Natural killer cell (primary cell): ENCODE data around the gene ADGRB3. TPM values are rescaled to one million over a fixed set of nuclear protein-coding genes. Genes with fewer than 3 reads are reported as not detected.

ENCODE experiments used
- ATAC-seq, 3 donors: fragments of 150-1000 bp in 2 of 3; fragments of 200-7000 bp in 1 of 3; cut with Tn5 transposase; 1 replicate in 1 of 3; 2 replicates in 2 of 3; pipeline ENCODE4 v1.10.0; 2021; ENCODE audit warnings: mild to moderate bottlenecking in 2 of 3, moderate library complexity in 2 of 3
- DNase-seq, 2 donors: peaks; one replicate each; pipeline versions ENCODE4 v3.0.0 to v3.0.0-alpha.2; 2013 to 2021; ENCODE audit warnings: mixed read lengths in 1 of 2
- H3K27ac ChIP-seq: one replicate; pipeline ENCODE4 v1.5.1; 2013; ENCODE audit warnings: mild to moderate bottlenecking, low read length
- H3K27me3 ChIP-seq: one replicate; pipeline ENCODE4 v1.6.1; 2013; ENCODE audit warnings: low read length; ENCODE audit not compliant: control insufficient read depth, insufficient read depth
- H3K36me3 ChIP-seq: one replicate; pipeline ENCODE4 v1.6.1; 2013; ENCODE audit warnings: low read length; ENCODE audit not compliant: control insufficient read depth, insufficient read depth
- H3K4me1 ChIP-seq: one replicate; pipeline ENCODE4 v1.6.1; 2013; ENCODE audit warnings: low read length; ENCODE audit not compliant: control insufficient read depth, insufficient read depth
- H3K4me3 ChIP-seq: one replicate; pipeline ENCODE4 v1.5.1; 2013; ENCODE audit warnings: low read length
- H3K9me3 ChIP-seq: one replicate; pipeline ENCODE4 v1.6.1; 2013; ENCODE audit warnings: low read length; ENCODE audit not compliant: control insufficient read depth, insufficient read depth
- H3K27ac Mint-ChIP-seq, 2 donors: one replicate each; pipeline ENCODE4 v1.8.0; 2022; ENCODE audit warnings: mild to moderate bottlenecking in 2 of 2, mixed read lengths in 2 of 2, moderate library complexity in 1 of 2
- H3K27me3 Mint-ChIP-seq, 2 donors: one replicate each; pipeline ENCODE4 v1.8.0; 2022; ENCODE audit warnings: low read depth in 2 of 2, mixed read lengths in 2 of 2
- H3K36me3 Mint-ChIP-seq: one replicate; pipeline ENCODE4 v1.8.0; 2022; ENCODE audit warnings: mixed read lengths
- H3K4me1 Mint-ChIP-seq, 2 donors: one replicate each; pipeline ENCODE4 v1.8.0; 2022; ENCODE audit warnings: mixed read lengths in 2 of 2
- H3K4me3 Mint-ChIP-seq: one replicate; pipeline ENCODE4 v1.8.0; 2022; ENCODE audit warnings: mild to moderate bottlenecking, moderate library complexity, mixed read lengths
- H3K9me3 Mint-ChIP-seq, 2 donors: one replicate each; pipeline ENCODE4 v1.8.0; 2022; ENCODE audit warnings: mixed read lengths in 2 of 2
- WGBS: methylation state at CpG from one replicate; pipeline ENCODE4 v1.1.7; 2013; ENCODE audit warnings: missing lambda C conversion rate; ENCODE audit not compliant: insufficient coverage; 5-methylcytosine and 5-hydroxymethylcytosine counted together
- intact Hi-C: fragments of 100-400 bp; cut with micrococcal nuclease; formaldehyde crosslinking; loops from one replicate; pipeline ENCODE4 v1.14.2; 2022
- total RNA-seq, 4 donors: library from RNA; stranded (reverse); fragments of 120-200 nt in 1 of 4; gene quantifications; one replicate each; pipeline versions ENCODE4 v1.2.3 to v1.2.4, GENCODE V29; 2013 to 2022
- TF ChIP-seq, protein P1 (sequence below): fragments of 200-600 bp; IDR thresholded peaks from one replicate; pipeline ENCODE4 v1.8.0; 2022; ENCODE audit warnings: antibody characterized with exemption

The ADGRB3 gene
- total RNA-seq, 3 donors from 2014 or later (not counting 1 experiment from before 2014, with no cell fraction given) = not detected

DNA sequence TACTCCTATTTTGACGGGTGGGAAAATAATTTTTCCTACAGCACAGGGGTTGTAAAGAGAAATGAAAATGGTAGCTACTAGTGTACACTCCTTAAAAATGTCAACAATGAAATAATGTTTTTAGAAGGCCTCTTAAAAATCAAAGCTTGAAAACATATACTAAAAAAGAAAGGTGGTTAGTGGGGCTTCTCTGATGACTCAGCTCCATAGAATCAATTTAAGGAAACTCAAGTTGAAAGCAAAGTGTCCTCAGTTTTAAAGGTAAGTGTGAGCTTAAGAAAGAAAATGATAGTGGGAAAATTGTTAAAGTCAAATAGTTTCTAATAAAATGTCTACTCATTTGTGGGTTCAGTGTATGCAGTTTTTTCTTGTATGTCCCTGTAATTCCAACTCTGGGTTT lies 58.2 kb downstream of the ADGRB3 start:
- Mint-ChIP-seq H3K4me3 (no peak overlapping the region), H3K27ac (no peak overlapping the region), H3K4me1 (no peaks in the 10 kb centered on the region), H3K9me3 (peaks cover 0 to 9% of the 10 kb centered on the region in 2 donors), H3K36me3 (no peaks in the 10 kb centered on the region), H3K27me3 (no peaks in the 10 kb centered on the region)
- no peak for ATAC-seq
- TF ChIP-seq, protein P1, sequence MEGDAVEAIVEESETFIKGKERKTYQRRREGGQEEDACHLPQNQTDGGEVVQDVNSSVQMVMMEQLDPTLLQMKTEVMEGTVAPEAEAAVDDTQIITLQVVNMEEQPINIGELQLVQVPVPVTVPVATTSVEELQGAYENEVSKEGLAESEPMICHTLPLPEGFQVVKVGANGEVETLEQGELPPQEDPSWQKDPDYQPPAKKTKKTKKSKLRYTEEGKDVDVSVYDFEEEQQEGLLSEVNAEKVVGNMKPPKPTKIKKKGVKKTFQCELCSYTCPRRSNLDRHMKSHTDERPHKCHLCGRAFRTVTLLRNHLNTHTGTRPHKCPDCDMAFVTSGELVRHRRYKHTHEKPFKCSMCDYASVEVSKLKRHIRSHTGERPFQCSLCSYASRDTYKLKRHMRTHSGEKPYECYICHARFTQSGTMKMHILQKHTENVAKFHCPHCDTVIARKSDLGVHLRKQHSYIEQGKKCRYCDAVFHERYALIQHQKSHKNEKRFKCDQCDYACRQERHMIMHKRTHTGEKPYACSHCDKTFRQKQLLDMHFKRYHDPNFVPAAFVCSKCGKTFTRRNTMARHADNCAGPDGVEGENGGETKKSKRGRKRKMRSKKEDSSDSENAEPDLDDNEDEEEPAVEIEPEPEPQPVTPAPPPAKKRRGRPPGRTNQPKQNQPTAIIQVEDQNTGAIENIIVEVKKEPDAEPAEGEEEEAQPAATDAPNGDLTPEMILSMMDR = no peak
- Histone ChIP-seq H3K27me3 (no peaks in the 10 kb centered on the region), H3K4me1 (no peaks in the 10 kb centered on the region), H3K36me3 (no peaks in the 10 kb centered on the region), H3K4me3 (no peak overlapping the region), H3K27ac (no peak overlapping the region), H3K9me3 (no peaks in the 10 kb centered on the region)
- WGBS = no CpG with 5 or more reads among the region's 1 CpG
- no peak for DNase-seq
- intact Hi-C loops = no loop called here

DNA sequence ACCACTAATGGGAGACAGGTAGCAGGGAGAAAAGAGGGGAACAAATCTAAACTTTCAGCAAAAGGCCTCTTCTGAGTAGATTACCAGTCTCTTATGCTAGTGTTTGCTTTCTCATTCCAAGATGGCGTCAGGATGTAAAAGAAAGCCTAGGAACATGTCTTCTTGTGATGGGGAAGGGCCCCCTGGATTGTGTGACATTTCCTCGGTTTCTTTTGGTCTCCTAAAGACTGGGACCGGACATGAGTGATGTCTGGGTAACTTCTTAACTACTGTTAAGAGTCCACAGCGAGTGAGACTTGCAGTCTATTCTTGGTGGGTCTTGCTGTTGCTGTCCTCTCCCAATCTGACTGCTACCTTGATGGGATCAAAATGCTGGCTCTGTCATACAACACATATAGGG lies 60.3 kb downstream of the ADGRB3 start:
- Histone ChIP-seq H3K36me3 (no peaks in the 10 kb centered on the region), H3K27ac (no peak overlapping the region), H3K9me3 (no peaks in the 10 kb centered on the region), H3K4me3 (no peak overlapping the region), H3K27me3 (no peaks in the 10 kb centered on the region), H3K4me1 (no peaks in the 10 kb centered on the region)
- Mint-ChIP-seq H3K27ac (no peak overlapping the region), H3K36me3 (no peaks in the 10 kb centered on the region), H3K4me3 (no peak overlapping the region), H3K4me1 (no peaks in the 10 kb centered on the region), H3K9me3 (peaks cover 2 to 14% of the 10 kb centered on the region in 2 donors), H3K27me3 (no peaks in the 10 kb centered on the region)
- DNase-seq (no peak), ATAC-seq (no peak)
- TF ChIP-seq, protein P1 = no peak
- intact Hi-C loops = no loop called here
- WGBS = 84% methylated on average over 4 of the region's 4 CpGs

DNA sequence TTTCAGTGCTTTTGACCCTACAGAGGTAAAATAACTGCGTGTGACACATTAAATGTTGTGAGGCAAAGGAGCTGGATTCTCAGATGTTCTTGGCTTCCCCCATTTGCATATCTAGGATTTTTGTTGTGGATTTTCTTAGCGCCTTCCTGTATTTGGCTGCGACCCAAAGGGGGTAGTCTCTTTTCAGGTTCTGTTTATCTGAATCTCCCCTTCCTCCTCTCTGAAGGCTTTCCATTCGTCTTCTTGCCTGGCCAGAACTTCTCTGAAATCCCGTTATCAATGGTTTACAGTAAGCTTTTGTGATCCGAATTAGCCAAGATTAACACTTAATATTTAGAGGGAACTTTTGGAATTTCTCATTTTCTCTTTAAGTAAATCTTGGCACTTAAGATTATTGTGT lies 60.8 kb downstream of the ADGRB3 start:
- Histone ChIP-seq H3K36me3 (no peaks in the 10 kb centered on the region), H3K27ac (no peak overlapping the region), H3K9me3 (no peaks in the 10 kb centered on the region), H3K4me1 (no peaks in the 10 kb centered on the region), H3K4me3 (no peak overlapping the region), H3K27me3 (no peaks in the 10 kb centered on the region)
- intact Hi-C loops = no loop called here
- WGBS = 89% methylated on average over 6 of the region's 6 CpGs
- Mint-ChIP-seq H3K4me3 (no peak overlapping the region), H3K9me3 (peaks cover 2 to 14% of the 10 kb centered on the region in 2 donors), H3K27ac (no peak overlapping the region), H3K36me3 (no peaks in the 10 kb centered on the region), H3K27me3 (no peaks in the 10 kb centered on the region), H3K4me1 (no peaks in the 10 kb centered on the region)
- TF ChIP-seq, protein P1 = no peak
- ATAC-seq (no peak), DNase-seq (no peak)

DNA sequence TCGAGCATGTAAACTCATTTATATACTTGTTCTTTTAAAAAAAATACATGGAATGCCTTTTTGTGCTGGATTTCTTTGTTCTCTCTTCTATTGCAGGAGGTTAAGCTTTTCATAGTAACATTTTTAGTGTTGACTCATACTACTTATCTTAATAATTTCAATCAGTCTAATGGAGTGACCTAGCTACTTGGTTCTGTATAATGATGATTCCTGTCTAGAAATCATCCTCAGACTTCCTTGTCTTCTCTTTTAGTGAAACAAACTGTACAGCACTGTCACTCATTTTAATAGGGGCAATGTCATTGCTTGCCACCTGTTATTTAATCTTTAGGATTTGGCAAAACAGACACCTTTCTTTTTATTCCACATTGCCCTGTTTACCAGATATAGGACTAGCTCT lies 62.3 kb downstream of the ADGRB3 start:
- TF ChIP-seq, protein P1 = no peak
- H3K4me3 Mint-ChIP-seq = no peak overlapping the region
- Histone ChIP-seq H3K4me3 (no peak overlapping the region), H3K27me3 (no peaks in the 10 kb centered on the region), H3K36me3 (no peaks in the 10 kb centered on the region), H3K9me3 (no peaks in the 10 kb centered on the region), H3K4me1 (no peaks in the 10 kb centered on the region), H3K27ac (no peak overlapping the region)
- no peak for ATAC-seq
- H3K4me1 Mint-ChIP-seq = no peaks in the 10 kb centered on the region
- intact Hi-C loops = no loop called here
- no peaks in the 10 kb centered on the region for H3K36me3 Mint-ChIP-seq
- peaks cover 5 to 17% of the 10 kb centered on the region in 2 donors for H3K9me3 Mint-ChIP-seq
- WGBS = no CpG with 5 or more reads among the region's 1 CpG
- no peak overlapping the region for H3K27ac Mint-ChIP-seq
- DNase-seq = no peak
- no peaks in the 10 kb centered on the region for H3K27me3 Mint-ChIP-seq
